ENCODE results near the gene FAT4. TPM values are rescaled to one million over a fixed set of nuclear protein-coding genes. Genes with fewer than 3 reads are reported as not detected.

The FAT4 gene
- total RNA-seq, 1 experiment from 2014 or later: 33.6 TPM

GRCh38 chr4:125311503-125311902 lies 3.3 kb upstream of the FAT4 start:
- no TSS peak for BruUV-seq (replicated peaks)
- CTCF ChIA-PET: no interaction called here
- Histone ChIP-seq H3K36me3 (ENCODE audit: insufficient read depth, low read length, poor library complexity, severe bottlenecking) (no peaks in the 10 kb centered on the region), H3K27ac (ENCODE audit: low read depth, low read length, poor library complexity, severe bottlenecking) (no peak overlapping the region), H3K4me3 (ENCODE audit: low read depth, low read length, poor library complexity, severe bottlenecking) (no peak overlapping the region), H3K27me3 (replicated peaks; ENCODE audit: insufficient read depth, low read depth, low read length, poor library complexity) (no peaks in the 10 kb centered on the region), H3K4me1 (ENCODE audit: insufficient read depth, low read length, poor library complexity, severe bottlenecking) (peaks cover 18% of the 10 kb centered on the region), H3K9me3 (ENCODE audit: low read depth, low read length, poor library complexity, severe bottlenecking) (no peaks in the 10 kb centered on the region)
- DNase-seq (ENCODE audit: low spot score): no peak
- no peak for TF ChIP-seq CTCF (conservative IDR thresholded peaks at IDR 0.05; ENCODE audit: low read depth, low read length)
- no peak for TF ChIP-seq EZH2 (IDR thresholded peaks at IDR 0.05; ENCODE audit: borderline replicate concordance, low read depth, low read length, poor library complexity, severe bottlenecking)
- intact Hi-C loops (cut with micrococcal nuclease; ENCODE audit: unreplicated experiment): loop anchor here (5.0 kb wide), 2 partner anchors 431 to 666 kb away; no protein-coding TSS in a partner anchor
- POLR2A ChIA-PET (ENCODE audit: low non-redundant PET): no interaction called here

- TF ChIP-seq EZH2 (IDR thresholded peaks at IDR 0.05; ENCODE audit: borderline replicate concordance, low read depth, low read length, poor library complexity, severe bottlenecking) (no peak), CTCF (conservative IDR thresholded peaks at IDR 0.05; ENCODE audit: low read depth, low read length) (peak; percentile 86)
- H3K4me3 ChIP-seq (ENCODE audit: low read depth, low read length, poor library complexity, severe bottlenecking): peak overlapping the region; percentile 85
Observed at GRCh38 chr4:125313497-125313896, 1.3 kb upstream of the FAT4 start.

GRCh38 chr4:125313989-125314667 lies 627 bp upstream of the FAT4 start:
- Histone ChIP-seq H3K27me3 (replicated peaks; ENCODE audit: insufficient read depth, low read depth, low read length, poor library complexity) (no peaks in the 10 kb centered on the region), H3K4me3 (ENCODE audit: low read depth, low read length, poor library complexity, severe bottlenecking) (peak overlapping the region; percentile 85), H3K27ac (ENCODE audit: low read depth, low read length, poor library complexity, severe bottlenecking) (peak overlapping the region; percentile 84), H3K4me1 (ENCODE audit: insufficient read depth, low read length, poor library complexity, severe bottlenecking) (peaks cover 22% of the 10 kb centered on the region), H3K36me3 (ENCODE audit: insufficient read depth, low read length, poor library complexity, severe bottlenecking) (peaks cover 16% of the 10 kb centered on the region), H3K9me3 (ENCODE audit: low read depth, low read length, poor library complexity, severe bottlenecking) (no peaks in the 10 kb centered on the region)
- intact Hi-C loops (cut with micrococcal nuclease; ENCODE audit: unreplicated experiment): loop anchor here (1.0 to 5.0 kb wide), 4 partner anchors 428 to 1290 kb away; no protein-coding TSS in a partner anchor
- TF ChIP-seq CTCF (conservative IDR thresholded peaks at IDR 0.05; ENCODE audit: low read depth, low read length) (no peak), EZH2 (IDR thresholded peaks at IDR 0.05; ENCODE audit: borderline replicate concordance, low read depth, low read length, poor library complexity, severe bottlenecking) (no peak)
- CTCF ChIA-PET: interaction anchor here (0.6 kb wide), 1 partner anchor 668 kb away, joined by 6 read pairs; no protein-coding TSS in a partner anchor
- POLR2A ChIA-PET (ENCODE audit: low non-redundant PET): no interaction called here
- TSS peak; percentile 94 for BruUV-seq (replicated peaks)
- DNase-seq (ENCODE audit: low spot score): peak; percentile 76

More at GRCh38 chr4:125313497-125313896, 1.3 kb upstream of the FAT4 start:
- CTCF ChIA-PET: no interaction called here
- Histone ChIP-seq H3K9me3 (ENCODE audit: low read depth, low read length, poor library complexity, severe bottlenecking) (no peaks in the 10 kb centered on the region), H3K27ac (ENCODE audit: low read depth, low read length, poor library complexity, severe bottlenecking) (peak overlapping the region; percentile 84), H3K36me3 (ENCODE audit: insufficient read depth, low read length, poor library complexity, severe bottlenecking) (peaks cover 10% of the 10 kb centered on the region), H3K27me3 (replicated peaks; ENCODE audit: insufficient read depth, low read depth, low read length, poor library complexity) (no peaks in the 10 kb centered on the region), H3K4me1 (ENCODE audit: insufficient read depth, low read length, poor library complexity, severe bottlenecking) (peaks cover 19% of the 10 kb centered on the region)
- BruUV-seq (replicated peaks): no TSS peak
- peak; percentile 96 for DNase-seq (ENCODE audit: low spot score)
- intact Hi-C loops (cut with micrococcal nuclease; ENCODE audit: unreplicated experiment): loop anchor here (1.0 to 5.0 kb wide), 4 partner anchors 429 to 1291 kb away; no protein-coding TSS in a partner anchor
- POLR2A ChIA-PET (ENCODE audit: low non-redundant PET): no interaction called here

Data from A673 (cell line).